GM12878 (cell line): ENCODE measurements around the gene ARHGAP45. TPM values are rescaled to one million over a fixed set of nuclear protein-coding genes. Genes with fewer than 3 reads are reported as not detected.

Source experiments
- ATAC-seq: fragments of 200-7000 bp; cut with Tn5 transposase; 3 replicates; pipeline ENCODE4 v1.9.1; 2020; ENCODE audit warnings: mild to moderate bottlenecking, moderate library complexity
- BruUV-seq: library from RNA; stranded (reverse); fragments of 400-500 nt; replicated peaks from 2 replicates; lab custom pipeline; 2021; lab: Mats Ljungman, UMichigan
- CTCF ChIA-PET: fragments of 300-600 bp; sonication (Branson Sonifier 250); formaldehyde crosslinking; extraction: SDS; loops from one replicate; lab custom pipeline; 2021; ENCODE audit warnings: inconsistent platforms; lab: Yijun Ruan, JAX
- POLR2A ChIA-PET: fragments of 350-600 bp; formaldehyde crosslinking; extraction: SDS; loops from one replicate; lab custom pipeline; 2021; ENCODE audit warnings: inconsistent platforms; lab: Charles Lee
- RAD21 ChIA-PET: fragments of 300-600 bp; sonication (Branson Sonifier 250); formaldehyde crosslinking; loops from one replicate; lab custom pipeline; 2023; ENCODE audit warnings: antibody characterized with exemption; ENCODE audit not compliant: unreplicated experiment; lab: Charles Lee
- SMC1A ChIA-PET: fragments of 300-600 bp; sonication (Branson Sonifier 250); formaldehyde crosslinking; loops from one replicate; lab custom pipeline; 2023; ENCODE audit not compliant: unreplicated experiment, uncharacterized antibody; lab: Charles Lee
- DNase-seq: peaks from one replicate; pipeline ENCODE4 v3.0.0-alpha.2; 2011; ENCODE audit warnings: low read depth, low spot score
- FAIRE-seq: peaks from 3 replicates; lab custom pipeline; 2011; peaks lifted over from hg19 to GRCh38; lab: Jason Lieb, UNC
- H2AFZ ChIP-seq: 2 replicates; pipeline ENCODE4 v1.6.0; 2011; ENCODE audit warnings: low read depth, low read length, control low read depth; ENCODE audit not compliant: control insufficient read depth
- H3K27ac ChIP-seq: 2 replicates; pipeline ENCODE4 v1.5.1; 2011; ENCODE audit warnings: control low read depth; ENCODE audit not compliant: control insufficient read depth, insufficient read depth
- H3K27me3 ChIP-seq, 2 experiments: replicated peaks in 1 of 2; 2 replicates each; pipeline versions ENCODE4 v1.6.0 to v1.6.1; 2011; ENCODE audit warnings: low read length in 1 of 2; ENCODE audit not compliant: control insufficient read depth in 2 of 2, insufficient read depth in 2 of 2
- H3K36me3 ChIP-seq, 2 experiments: 2 replicates each; pipeline ENCODE4 v1.5.1; 2011; ENCODE audit warnings: low read length in 1 of 2; ENCODE audit not compliant: control insufficient read depth in 2 of 2, insufficient read depth in 2 of 2
- H3K4me1 ChIP-seq: 2 replicates; pipeline ENCODE4 v1.6.1; 2011; ENCODE audit warnings: mild to moderate bottlenecking, low read length, moderate library complexity, mixed read lengths; ENCODE audit not compliant: control insufficient read depth, insufficient read depth
- H3K4me2 ChIP-seq: 2 replicates; pipeline ENCODE4 v1.6.0; 2011; ENCODE audit warnings: control low read depth; ENCODE audit not compliant: control insufficient read depth, insufficient read depth
- H3K4me3 ChIP-seq: fragments of 200-600 bp; sonication (generic); 2 replicates; pipeline ENCODE4 v1.5.1; 2016
- H3K79me2 ChIP-seq: 2 replicates; pipeline ENCODE4 v1.6.0; 2011; ENCODE audit warnings: low read length; ENCODE audit not compliant: control insufficient read depth, insufficient read depth
- H3K9ac ChIP-seq: 2 replicates; pipeline ENCODE4 v1.8.0; 2011; ENCODE audit warnings: low read length, control low read depth, mixed read lengths; ENCODE audit not compliant: control insufficient read depth, insufficient read depth
- H3K9me3 ChIP-seq: replicated peaks from 3 replicates; pipeline ENCODE4 v1.5.1; 2011; ENCODE audit warnings: mild to moderate bottlenecking, low read length; ENCODE audit not compliant: control insufficient read depth, insufficient read depth
- H4K20me1 ChIP-seq: 2 replicates; pipeline ENCODE4 v1.6.0; 2011; ENCODE audit not compliant: control insufficient read depth, insufficient read depth
- BRCA1 ChIP-seq: IDR thresholded peaks from 2 replicates; pipeline ENCODE4 v1.6.1; 2011; ENCODE audit warnings: low read depth, low read length, improper control_type of control experiment
- CBFB ChIP-seq: IDR thresholded peaks from 2 replicates; pipeline ENCODE4 v1.6.1; 2016; ENCODE audit warnings: antibody characterized with exemption, low read depth
- CEBPB ChIP-seq, 2 experiments: fragments of 150-350 bp in 1 of 2; IDR thresholded peaks; 2 replicates each; pipeline ENCODE4 v1.6.1; 2012 to 2014; ENCODE audit warnings: low read depth in 2 of 2, low read length in 2 of 2, borderline replicate concordance in 1 of 2, inconsistent platforms in 1 of 2
- GABPA ChIP-seq: IDR thresholded peaks from 2 replicates; pipeline ENCODE4 v1.6.1; 2014; ENCODE audit warnings: antibody characterized with exemption, low read depth, mild to moderate bottlenecking, inconsistent platforms
- KAT2A ChIP-seq: conservative IDR thresholded peaks from 2 replicates; pipeline ENCODE4 v1.6.1; 2011; ENCODE audit warnings: low read depth, low read length; ENCODE audit not compliant: control insufficient read depth
- KDM1A ChIP-seq: fragments of 200-600 bp; sonication (generic); IDR thresholded peaks from 2 replicates; pipeline ENCODE4 v1.6.1; 2016; ENCODE audit warnings: borderline replicate concordance
- KLF5 ChIP-seq: fragments of 450-650 bp; IDR thresholded peaks from 2 replicates; pipeline ENCODE4 v1.6.1; 2014; ENCODE audit warnings: mild to moderate bottlenecking; ENCODE audit not compliant: partially characterized antibody
- MYB ChIP-seq: fragments of 150-350 bp; IDR thresholded peaks from 2 replicates; pipeline ENCODE4 v1.6.1; 2014; ENCODE audit warnings: mild to moderate bottlenecking, low read depth, low read length, borderline replicate concordance
- PML ChIP-seq: IDR thresholded peaks from 2 replicates; pipeline ENCODE4 v1.6.1; 2012; ENCODE audit warnings: low read length, inconsistent platforms
- RELA ChIP-seq: fragments of 450-650 bp; IDR thresholded peaks from 2 replicates; pipeline ENCODE4 v1.8.0; 2014; ENCODE audit warnings: borderline replicate concordance; ENCODE audit not compliant: partially characterized antibody
- SMARCA5 ChIP-seq: fragments of 450-650 bp; IDR thresholded peaks from 2 replicates; pipeline ENCODE4 v1.6.1; 2017; ENCODE audit warnings: mild to moderate bottlenecking
- WRNIP1 ChIP-seq: IDR thresholded peaks from 2 replicates; pipeline ENCODE4 v1.6.1; 2011; ENCODE audit warnings: low read depth, low read length, improper control_type of control experiment, borderline replicate concordance
- ZNF217 ChIP-seq: fragments of 450-650 bp; IDR thresholded peaks from 2 replicates; pipeline ENCODE4 v1.6.1; 2017; ENCODE audit warnings: antibody characterized with exemption, mild to moderate bottlenecking
- WGBS: methylation state at CpG from one replicate; pipeline ENCODE4 v1.1.6; 2016; ENCODE audit warnings: low lambda C conversion rate; ENCODE audit not compliant: insufficient replicate concordance, insufficient coverage; ENCODE audit errors: missing lambda C conversion rate; 5-methylcytosine and 5-hydroxymethylcytosine counted together
- in situ Hi-C: fragments of 300-500 bp; cut with MboI; formaldehyde crosslinking; loops from 9 replicates; pipeline ENCODE4 v1.14.3; 2018; ENCODE audit warnings: mixed read lengths
- intact Hi-C: fragments of 100-400 bp; cut with micrococcal nuclease; formaldehyde crosslinking; loops from one replicate; pipeline ENCODE4 v1.14.2; 2022; ENCODE audit not compliant: unreplicated experiment
- polyA plus RNA-seq, 11 experiments: library from polyadenylated mRNA; depleted of rRNA in 4 of 11; unstranded in 6 of 11; stranded (reverse) in 5 of 11; fragments of >200 nt; fragmentation: Nextera tagmentation in 4 of 11; fragmentation: Illumina TruSeq in 1 of 11; extraction: Ambion mirVana in 4 of 11; extraction: Trizol in 1 of 11; gene quantifications; 1 replicate in 1 of 11; 2 replicates in 10 of 11; pipeline versions ENCODE4 v1.2.1 to v1.2.3, GENCODE V29; 2011 to 2016; ENCODE audit warnings: inconsistent platforms in 2 of 11, missing spikeins in 2 of 11, low read depth in 1 of 11
- total RNA-seq, 4 experiments: library from RNA; depleted of rRNA in 3 of 4; stranded (reverse); fragments of >200 nt in 3 of 4; fragmentation: Illumina TruSeq in 1 of 4; extraction: Trizol in 1 of 4; gene quantifications; 2 replicates each; pipeline versions ENCODE4 v1.2.1 to v1.2.3, GENCODE V29; 2013 to 2021

The ARHGAP45 gene
- total and polyA plus RNA-seq, 10 of the 15 experiments (the other 5 are each of a cell fraction or from before 2014, with no cell fraction given) = 1.4 to 151 (median 59.9) TPM

DNA sequence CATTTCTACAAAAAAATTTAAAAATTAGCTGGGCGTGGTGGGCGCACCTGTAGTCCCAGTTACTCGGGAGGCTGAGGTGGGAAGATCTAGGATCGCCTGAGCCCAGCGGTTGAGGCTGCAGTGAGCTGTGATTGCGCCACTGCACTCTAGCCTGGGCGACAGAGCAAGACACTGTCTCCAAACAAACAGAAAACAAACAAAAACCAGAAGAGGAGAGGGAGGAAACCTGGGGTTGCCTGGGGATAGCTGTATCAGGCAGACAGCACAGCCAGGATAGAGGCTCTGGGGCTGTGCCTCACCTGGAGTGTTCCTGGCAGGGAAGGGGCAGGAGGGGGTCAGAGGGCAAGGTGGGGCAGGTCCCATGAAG, 30.8 kb downstream of the ARHGAP45 start:
- 92% methylated on average over 7 of the region's 7 CpGs for WGBS
- RAD21 ChIA-PET = interaction anchor here (0.9 kb wide), 1 partner anchor 16 kb away, joined by 4 read pairs; no protein-coding TSS in a partner anchor

More for the DNA sequence above, 30.8 kb downstream of the ARHGAP45 start:
- no peak for DNase-seq
- TF ChIP-seq KDM1A (no peak), RELA (no peak), KAT2A (no peak), WRNIP1 (no peak), GABPA (no peak), SMARCA5 (no peak), CBFB (no peak), BRCA1 (no peak), CEBPB (IDR thresholded peaks at IDR 0.05; ENCODE audit: borderline replicate concordance in 1 of 2, low read depth in 2 of 2, low read length in 2 of 2) (no peak), ZNF217 (no peak), PML (no peak), KLF5 (no peak), MYB (no peak)
- Histone ChIP-seq H2AFZ (no peak overlapping the region), H4K20me1 (no peaks in the 10 kb centered on the region), H3K4me2 (no peak overlapping the region), H3K4me3 (no peak overlapping the region), H3K27ac (no peak overlapping the region), H3K27me3 (no peaks in the 10 kb centered on the region), H3K9ac (no peak overlapping the region), H3K36me3 (peaks cover 0 to 4% of the 10 kb centered on the region in 2 experiments; a peak in 1 of 4 replicates), H3K4me1 (peaks cover 35% of the 10 kb centered on the region), H3K79me2 (peaks cover 24% of the 10 kb centered on the region), H3K9me3 (no peaks in the 10 kb centered on the region; the same call in 2 of the 3 replicates)
- in situ Hi-C loops = no loop called here
- no peak for FAIRE-seq
- POLR2A ChIA-PET = interaction anchor here (0.6 to 2.1 kb wide), 4 partner anchors 15 to 89 kb away, joined by 3 to 7 read pairs (median 4); partner anchors contain the start of gene CNN2
- CTCF ChIA-PET = interaction anchor here (1.2 kb wide), 1 partner anchor 10 kb away, joined by 3 read pairs; no protein-coding TSS in a partner anchor
- intact Hi-C loops = no loop called here
- SMC1A ChIA-PET = interaction anchor here (1.4 kb wide), 1 partner anchor 29 kb away, joined by 3 read pairs; no protein-coding TSS in a partner anchor
- no peak for ATAC-seq
- no TSS peak for BruUV-seq
